GM12878 (cell line): ENCODE data around the gene FOXJ3. TPM values are rescaled to one million over a fixed set of nuclear protein-coding genes. Genes with fewer than 3 reads are reported as not detected.

ENCODE experiments used
- ATAC-seq: fragments of 200-7000 bp; cut with Tn5 transposase; 3 replicates; pipeline ENCODE4 v1.9.1; 2020; ENCODE audit warnings: mild to moderate bottlenecking, moderate library complexity
- BruUV-seq: library from RNA; stranded (reverse); fragments of 400-500 nt; replicated peaks from 2 replicates; lab custom pipeline; 2021; lab: Mats Ljungman, UMichigan
- CTCF ChIA-PET: fragments of 300-600 bp; sonication (Branson Sonifier 250); formaldehyde crosslinking; extraction: SDS; loops from one replicate; lab custom pipeline; 2021; ENCODE audit warnings: inconsistent platforms; lab: Yijun Ruan, JAX
- POLR2A ChIA-PET: fragments of 350-600 bp; formaldehyde crosslinking; extraction: SDS; loops from one replicate; lab custom pipeline; 2021; ENCODE audit warnings: inconsistent platforms; lab: Charles Lee
- RAD21 ChIA-PET: fragments of 300-600 bp; sonication (Branson Sonifier 250); formaldehyde crosslinking; loops from one replicate; lab custom pipeline; 2023; ENCODE audit warnings: antibody characterized with exemption; ENCODE audit not compliant: unreplicated experiment; lab: Charles Lee
- SMC1A ChIA-PET: fragments of 300-600 bp; sonication (Branson Sonifier 250); formaldehyde crosslinking; loops from one replicate; lab custom pipeline; 2023; ENCODE audit not compliant: unreplicated experiment, uncharacterized antibody; lab: Charles Lee
- DNase-seq: peaks from one replicate; pipeline ENCODE4 v3.0.0-alpha.2; 2011; ENCODE audit warnings: low read depth, low spot score
- FAIRE-seq: peaks from 3 replicates; lab custom pipeline; 2011; peaks lifted over from hg19 to GRCh38; lab: Jason Lieb, UNC
- H2AFZ ChIP-seq: 2 replicates; pipeline ENCODE4 v1.6.0; 2011; ENCODE audit warnings: low read depth, low read length, control low read depth; ENCODE audit not compliant: control insufficient read depth
- H3K27ac ChIP-seq: 2 replicates; pipeline ENCODE4 v1.5.1; 2011; ENCODE audit warnings: control low read depth; ENCODE audit not compliant: control insufficient read depth, insufficient read depth
- H3K27me3 ChIP-seq, 2 experiments: replicated peaks in 1 of 2; 2 replicates each; pipeline versions ENCODE4 v1.6.0 to v1.6.1; 2011; ENCODE audit warnings: low read length in 1 of 2; ENCODE audit not compliant: control insufficient read depth in 2 of 2, insufficient read depth in 2 of 2
- H3K36me3 ChIP-seq, 2 experiments: 2 replicates each; pipeline ENCODE4 v1.5.1; 2011; ENCODE audit warnings: low read length in 1 of 2; ENCODE audit not compliant: control insufficient read depth in 2 of 2, insufficient read depth in 2 of 2
- H3K4me1 ChIP-seq: 2 replicates; pipeline ENCODE4 v1.6.1; 2011; ENCODE audit warnings: mild to moderate bottlenecking, low read length, moderate library complexity, mixed read lengths; ENCODE audit not compliant: control insufficient read depth, insufficient read depth
- H3K4me2 ChIP-seq: 2 replicates; pipeline ENCODE4 v1.6.0; 2011; ENCODE audit warnings: control low read depth; ENCODE audit not compliant: control insufficient read depth, insufficient read depth
- H3K4me3 ChIP-seq: fragments of 200-600 bp; sonication (generic); 2 replicates; pipeline ENCODE4 v1.5.1; 2016
- H3K79me2 ChIP-seq: 2 replicates; pipeline ENCODE4 v1.6.0; 2011; ENCODE audit warnings: low read length; ENCODE audit not compliant: control insufficient read depth, insufficient read depth
- H3K9ac ChIP-seq: 2 replicates; pipeline ENCODE4 v1.8.0; 2011; ENCODE audit warnings: low read length, control low read depth, mixed read lengths; ENCODE audit not compliant: control insufficient read depth, insufficient read depth
- H3K9me3 ChIP-seq: replicated peaks from 3 replicates; pipeline ENCODE4 v1.5.1; 2011; ENCODE audit warnings: mild to moderate bottlenecking, low read length; ENCODE audit not compliant: control insufficient read depth, insufficient read depth
- H4K20me1 ChIP-seq: 2 replicates; pipeline ENCODE4 v1.6.0; 2011; ENCODE audit not compliant: control insufficient read depth, insufficient read depth
- BCL11A ChIP-seq: IDR thresholded peaks from 2 replicates; pipeline ENCODE4 v1.6.1; 2011; ENCODE audit warnings: low read depth, low read length
- BCLAF1 ChIP-seq: fragments of 450-650 bp; IDR thresholded peaks from 2 replicates; pipeline ENCODE4 v1.6.1; 2017; ENCODE audit warnings: antibody characterized with exemption, mild to moderate bottlenecking, moderate library complexity
- CREM ChIP-seq: IDR thresholded peaks from 2 replicates; pipeline ENCODE4 v1.6.1; 2014; ENCODE audit warnings: antibody characterized with exemption, low read depth
- E2F4 ChIP-seq: IDR thresholded peaks from 2 replicates; pipeline ENCODE4 v1.6.1; 2012; ENCODE audit warnings: low read depth, low read length, improper control_type of control experiment
- MEF2B ChIP-seq: fragments of 450-650 bp; IDR thresholded peaks from 2 replicates; pipeline ENCODE4 v1.6.1; 2018; ENCODE audit warnings: mild to moderate bottlenecking, moderate library complexity; ENCODE audit not compliant: partially characterized antibody, poor library complexity, severe bottlenecking
- MXI1 ChIP-seq: fragments of 150-350 bp; IDR thresholded peaks from 2 replicates; pipeline ENCODE4 v1.6.1; 2011; ENCODE audit warnings: low read depth, mild to moderate bottlenecking, inconsistent platforms, low read length, improper control_type of control experiment
- PBX3 ChIP-seq: IDR thresholded peaks from 2 replicates; pipeline ENCODE4 v1.6.1; 2011; ENCODE audit warnings: mild to moderate bottlenecking, low read depth, low read length, moderate library complexity; ENCODE audit not compliant: insufficient replicate concordance
- TAF1 ChIP-seq: IDR thresholded peaks from 2 replicates; pipeline ENCODE4 v1.6.1; 2011; ENCODE audit warnings: mild to moderate bottlenecking, low read depth, low read length, borderline replicate concordance
- TCF7 ChIP-seq: IDR thresholded peaks from 2 replicates; pipeline ENCODE4 v1.6.1; 2014; ENCODE audit warnings: antibody characterized with exemption, borderline replicate concordance
- WGBS: methylation state at CpG from one replicate; pipeline ENCODE4 v1.1.6; 2016; ENCODE audit warnings: low lambda C conversion rate; ENCODE audit not compliant: insufficient replicate concordance, insufficient coverage; ENCODE audit errors: missing lambda C conversion rate; 5-methylcytosine and 5-hydroxymethylcytosine counted together
- in situ Hi-C: fragments of 300-500 bp; cut with MboI; formaldehyde crosslinking; loops from 9 replicates; pipeline ENCODE4 v1.14.3; 2018; ENCODE audit warnings: mixed read lengths
- intact Hi-C: fragments of 100-400 bp; cut with micrococcal nuclease; formaldehyde crosslinking; loops from one replicate; pipeline ENCODE4 v1.14.2; 2022; ENCODE audit not compliant: unreplicated experiment
- polyA plus RNA-seq, 11 experiments: library from polyadenylated mRNA; depleted of rRNA in 4 of 11; unstranded in 6 of 11; stranded (reverse) in 5 of 11; fragments of >200 nt; fragmentation: Nextera tagmentation in 4 of 11; fragmentation: Illumina TruSeq in 1 of 11; extraction: Ambion mirVana in 4 of 11; extraction: Trizol in 1 of 11; gene quantifications; 1 replicate in 1 of 11; 2 replicates in 10 of 11; pipeline versions ENCODE4 v1.2.1 to v1.2.3, GENCODE V29; 2011 to 2016; ENCODE audit warnings: inconsistent platforms in 2 of 11, missing spikeins in 2 of 11, low read depth in 1 of 11
- total RNA-seq, 4 experiments: library from RNA; depleted of rRNA in 3 of 4; stranded (reverse); fragments of >200 nt in 3 of 4; fragmentation: Illumina TruSeq in 1 of 4; extraction: Trizol in 1 of 4; gene quantifications; 2 replicates each; pipeline versions ENCODE4 v1.2.1 to v1.2.3, GENCODE V29; 2013 to 2021

The FOXJ3 gene
- total and polyA plus RNA-seq, 10 of the 15 experiments (the other 5 are each of a cell fraction or from before 2014, with no cell fraction given) = 9.5 to 54.2 (median 24.7) TPM

- Histone ChIP-seq H3K79me2 (no peaks in the 10 kb centered on the region), H4K20me1 (no peaks in the 10 kb centered on the region), H3K4me1 (no peaks in the 10 kb centered on the region), H3K4me3 (no peak overlapping the region), H3K9ac (no peak overlapping the region), H3K27me3 (no peaks in the 10 kb centered on the region), H3K36me3 (no peaks in the 10 kb centered on the region), H3K4me2 (no peak overlapping the region), H2AFZ (no peak overlapping the region), H3K9me3 (no peaks in the 10 kb centered on the region), H3K27ac (no peak overlapping the region)
- POLR2A ChIA-PET = no interaction called here
- in situ Hi-C loops = no loop called here
- ATAC-seq (no peak), FAIRE-seq (no peak), DNase-seq (no peak)
- TF ChIP-seq MEF2B (no peak), BCLAF1 (no peak), TAF1 (no peak), TCF7 (no peak)
- RAD21 ChIA-PET = no interaction called here
- intact Hi-C loops = no loop called here
- SMC1A ChIA-PET = interaction anchor here (1.2 kb wide), 1 partner anchor 21 kb away, joined by 4 read pairs; no protein-coding TSS in a partner anchor
- 0% methylated on average over 3 of the region's 3 CpGs for WGBS
- CTCF ChIA-PET = interaction anchor here (0.7 to 2.4 kb wide), 3 partner anchors 21 to 1098 kb away, joined by 3 to 12 read pairs (median 3); no protein-coding TSS in a partner anchor
- BruUV-seq = no TSS peak
Measured at GRCh38 chr1:42152119-42152518, 182.9 kb downstream of the FOXJ3 start.

GRCh38 chr1:42150651-42151050 lies 184.4 kb downstream of the FOXJ3 start:
- WGBS = 67% methylated on average over 5 of the region's 5 CpGs
- H3K4me1 ChIP-seq = no peaks in the 10 kb centered on the region
- ATAC-seq = no peak
- no peak overlapping the region for H3K9ac ChIP-seq
- H3K36me3 ChIP-seq = no peaks in the 10 kb centered on the region
- DNase-seq = no peak
- in situ Hi-C loops = no loop called here
- intact Hi-C loops = no loop called here
- no peak overlapping the region for H3K27ac ChIP-seq
- FAIRE-seq = no peak
- no peaks in the 10 kb centered on the region for H3K79me2 ChIP-seq
- ChIA-PET SMC1A (no interaction called here), RAD21 (no interaction called here), CTCF (interaction anchor here (1.4 to 2.4 kb wide), 3 partner anchors 9 to 23 kb away, joined by 3 to 12 read pairs (median 11); no protein-coding TSS in a partner anchor), POLR2A (no interaction called here)
- no peak overlapping the region for H3K4me2 ChIP-seq
- H3K9me3 ChIP-seq = no peaks in the 10 kb centered on the region
- H4K20me1 ChIP-seq = no peaks in the 10 kb centered on the region
- H3K4me3 ChIP-seq = no peak overlapping the region
- no peaks in the 10 kb centered on the region for H3K27me3 ChIP-seq
- no TSS peak for BruUV-seq
- no peak overlapping the region for H2AFZ ChIP-seq
- TF ChIP-seq PBX3 (no peak), E2F4 (no peak), BCL11A (no peak), CREM (no peak), MXI1 (no peak)
